GM12872 (cell line): ENCODE measurements around the gene B3GNT5.

Experiments used
- CTCF ChIP-seq: IDR thresholded peaks from 3 replicates; pipeline ENCODE4 v1.5.1; 2011; ENCODE audit warnings: low read depth, mild to moderate bottlenecking, low read length, moderate library complexity; ENCODE audit not compliant: insufficient read depth

The B3GNT5 gene

GRCh38 chr3:183307749-183308148 is 54.7 kb downstream of the B3GNT5 start:
- TF ChIP-seq CTCF: no peak

- no peak for TF ChIP-seq CTCF
Observed at GRCh38 chr3:183308751-183309150, 55.7 kb downstream of the B3GNT5 start.

- TF ChIP-seq CTCF: no peak
Observed at GRCh38 chr3:183309276-183309675, 56.2 kb downstream of the B3GNT5 start.

- no peak for TF ChIP-seq CTCF
Observed at GRCh38 chr3:183310936-183311335, 57.9 kb downstream of the B3GNT5 start.

GRCh38 chr3:183312433-183312832 is 59.4 kb downstream of the B3GNT5 start:
- no peak for TF ChIP-seq CTCF

- no peak for TF ChIP-seq CTCF
Observed at GRCh38 chr3:183313351-183313750, 60.3 kb downstream of the B3GNT5 start.

- TF ChIP-seq CTCF: no peak
Observed at GRCh38 chr3:183313764-183314163, 60.7 kb downstream of the B3GNT5 start.

- no peak for TF ChIP-seq CTCF
Observed at GRCh38 chr3:183315739-183316138, 62.7 kb downstream of the B3GNT5 start.
